H1 (cell line): ENCODE results near the gene EPB41L4A.
A peak's percentile ranks its signal among the peaks of the same experiment; 100 is the strongest.

Experiments used
- CTCF ChIP-seq, 3 experiments: IDR thresholded peaks; 1 replicate in 2 of 3; 2 replicates in 1 of 3; pipeline versions ENCODE4 v1.5.1 to v1.6.1; 2011; ENCODE audit warnings: low read length in 3 of 3, mild to moderate bottlenecking in 3 of 3, inconsistent platforms in 2 of 3, low read depth in 1 of 3, moderate library complexity in 1 of 3; ENCODE audit not compliant: insufficient read depth in 1 of 3; ENCODE audit errors: control extremely low read depth in 1 of 3
- EP300 ChIP-seq, 2 experiments: IDR thresholded peaks; 1 replicate in 1 of 2; 2 replicates in 1 of 2; pipeline ENCODE4 v1.6.1; 2011 to 2012; ENCODE audit warnings: low read depth in 2 of 2, low read length in 2 of 2, mild to moderate bottlenecking in 2 of 2, borderline replicate concordance in 1 of 2, inconsistent platforms in 1 of 2, moderate library complexity in 1 of 2
- EZH2 ChIP-seq: fragments of 200-600 bp; sonication (generic); IDR thresholded peaks from 2 replicates; pipeline ENCODE4 v1.7.1; 2012; ENCODE audit warnings: low read depth, mild to moderate bottlenecking, moderate library complexity, low read length, inconsistent platforms; ENCODE audit not compliant: severe bottlenecking
- RXRA ChIP-seq: IDR thresholded peaks from 2 replicates; pipeline ENCODE4 v1.6.1; 2011; ENCODE audit warnings: low read depth, mild to moderate bottlenecking, low read length, moderate library complexity; ENCODE audit not compliant: insufficient read depth
- ZNF274 ChIP-seq: IDR thresholded peaks from 2 replicates; pipeline ENCODE4 v1.7.0; 2012; ENCODE audit warnings: low read length, borderline replicate concordance; ENCODE audit errors: extremely low read depth

- TF ChIP-seq EP300 (IDR thresholded peaks at IDR 0.05; ENCODE audit: borderline replicate concordance in 1 of 2, low read depth in 2 of 2, low read length in 2 of 2) = no peak
- no peak for TF ChIP-seq EZH2
- TF ChIP-seq CTCF (IDR thresholded peaks at IDR 0.05; ENCODE audit: control extremely low read depth in 1 of 3, insufficient read depth in 1 of 3, low read depth in 1 of 3, low read length in 3 of 3) = peak in 2 of 3 experiments; percentile 20 to 34; a peak in 2 of 4 replicates
- TF ChIP-seq ZNF274 = no peak
- TF ChIP-seq RXRA = no peak
Measured at GRCh38 chr5:112276991-112277390, 142.1 kb downstream of the EPB41L4A start.
